Neuronal stem cell (in vitro differentiated cells): ENCODE measurements around the gene TFAP2B.

Experiments
- DNase-seq: peaks from one replicate; pipeline ENCODE4 v3.0.0-alpha.2; 2013; ENCODE audit warnings: low spot score
- H2AFZ ChIP-seq: one replicate; pipeline ENCODE4 v1.6.1; 2013; ENCODE audit warnings: mild to moderate bottlenecking, low read length, inconsistent platforms
- H2AK5ac ChIP-seq: 2 replicates; pipeline ENCODE4 v1.6.1; 2013; ENCODE audit warnings: low read depth, mild to moderate bottlenecking, inconsistent platforms, low read length, moderate library complexity, mixed read lengths
- H2BK120ac ChIP-seq: 2 replicates; pipeline ENCODE4 v1.6.1; 2013; ENCODE audit warnings: low read depth, mild to moderate bottlenecking, inconsistent platforms, low read length, moderate library complexity, mixed read lengths
- H2BK12ac ChIP-seq: one replicate; pipeline ENCODE4 v1.6.1; 2013; ENCODE audit warnings: low read length, inconsistent platforms
- H2BK15ac ChIP-seq: 2 replicates; pipeline ENCODE4 v1.6.1; 2013; ENCODE audit warnings: mild to moderate bottlenecking, low read length, inconsistent platforms, mixed read lengths
- H2BK5ac ChIP-seq: one replicate; pipeline ENCODE4 v1.6.1; 2013; ENCODE audit warnings: inconsistent platforms, mild to moderate bottlenecking, low read length, moderate library complexity
- H3K14ac ChIP-seq: one replicate; pipeline ENCODE4 v1.6.1; 2013; ENCODE audit warnings: low read length, inconsistent platforms
- H3K18ac ChIP-seq: 2 replicates; pipeline ENCODE4 v1.6.1; 2013; ENCODE audit warnings: low read length, inconsistent platforms
- H3K23ac ChIP-seq: 2 replicates; pipeline ENCODE4 v1.6.1; 2013; ENCODE audit warnings: low read depth, mild to moderate bottlenecking, mixed read lengths, low read length, inconsistent platforms; ENCODE audit not compliant: poor library complexity
- H3K27ac ChIP-seq: replicated peaks from 3 replicates; pipeline ENCODE4 v1.5.1; 2013; ENCODE audit warnings: low read length, inconsistent platforms
- H3K27me3 ChIP-seq, 3 experiments: 2 replicates each; pipeline ENCODE4 v1.6.1; 2013; ENCODE audit warnings: low read length in 3 of 3, mild to moderate bottlenecking in 2 of 3, inconsistent platforms in 1 of 3, low read depth in 1 of 3, mixed read lengths in 1 of 3, moderate library complexity in 1 of 3; ENCODE audit not compliant: control insufficient read depth in 3 of 3, insufficient read depth in 3 of 3
- H3K36me3 ChIP-seq, 2 donors: replicated peaks in 1 of 2; 2 replicates each; pipeline ENCODE4 v1.6.1; 2013; ENCODE audit warnings: low read length in 2 of 2; ENCODE audit not compliant: control insufficient read depth in 2 of 2, insufficient read depth in 2 of 2
- H3K4ac ChIP-seq: 2 replicates; pipeline ENCODE4 v1.6.1; 2013; ENCODE audit warnings: inconsistent platforms, mild to moderate bottlenecking, low read length, moderate library complexity
- H3K4me1 ChIP-seq, 2 donors: 1 replicate in 1 of 2; 2 replicates in 1 of 2; pipeline ENCODE4 v1.6.1; 2013; ENCODE audit warnings: low read length in 2 of 2, low read depth in 1 of 2; ENCODE audit not compliant: control insufficient read depth in 2 of 2, insufficient read depth in 1 of 2
- H3K4me2 ChIP-seq: one replicate; pipeline ENCODE4 v1.6.1; 2013; ENCODE audit warnings: mild to moderate bottlenecking, low read length, inconsistent platforms; ENCODE audit not compliant: insufficient read depth, poor library complexity, severe bottlenecking
- H3K4me3 ChIP-seq, 2 donors: 2 replicates each; pipeline ENCODE4 v1.5.1; 2013; ENCODE audit warnings: low read length in 2 of 2, mild to moderate bottlenecking in 2 of 2, inconsistent platforms in 1 of 2, moderate library complexity in 1 of 2
- H3K79me1 ChIP-seq: one replicate; pipeline ENCODE4 v1.6.1; 2013; ENCODE audit warnings: low read depth, mild to moderate bottlenecking, inconsistent platforms, low read length, moderate library complexity
- H3K9ac ChIP-seq: one replicate; pipeline ENCODE4 v1.6.1; 2013; ENCODE audit warnings: mild to moderate bottlenecking, low read depth, low read length, inconsistent platforms; ENCODE audit not compliant: poor library complexity
- H3K9me3 ChIP-seq, 2 donors: replicated peaks in 1 of 2; 2 replicates each; pipeline versions ENCODE3 to v1.6.1; 2013; ENCODE audit warnings: low read length in 2 of 2, mild to moderate bottlenecking in 2 of 2, inconsistent platforms in 1 of 2, low read depth in 1 of 2, mixed read lengths in 1 of 2, moderate library complexity in 1 of 2; ENCODE audit not compliant: control insufficient read depth in 2 of 2, insufficient read depth in 1 of 2
- H4K8ac ChIP-seq: one replicate; pipeline ENCODE4 v1.6.1; 2013; ENCODE audit warnings: low read depth, mild to moderate bottlenecking, inconsistent platforms, low read length, moderate library complexity
- H4K91ac ChIP-seq: one replicate; pipeline ENCODE4 v1.6.1; 2013; ENCODE audit warnings: low read length, low read depth, mild to moderate bottlenecking, inconsistent platforms; ENCODE audit not compliant: poor library complexity
- WGBS, 2 donors: extraction: QIAGEN DNeasy Blood & Tissue Kit; methylation state at CpG; one replicate each; pipeline ENCODE4 v1.1.7; 2013; ENCODE audit warnings: missing lambda C conversion rate in 2 of 2, mixed read lengths in 1 of 2; ENCODE audit not compliant: insufficient read length in 2 of 2, insufficient replicate concordance in 1 of 2; ENCODE audit errors: extremely low coverage in 2 of 2; 5-methylcytosine and 5-hydroxymethylcytosine counted together

TFAP2B gene

DNA sequence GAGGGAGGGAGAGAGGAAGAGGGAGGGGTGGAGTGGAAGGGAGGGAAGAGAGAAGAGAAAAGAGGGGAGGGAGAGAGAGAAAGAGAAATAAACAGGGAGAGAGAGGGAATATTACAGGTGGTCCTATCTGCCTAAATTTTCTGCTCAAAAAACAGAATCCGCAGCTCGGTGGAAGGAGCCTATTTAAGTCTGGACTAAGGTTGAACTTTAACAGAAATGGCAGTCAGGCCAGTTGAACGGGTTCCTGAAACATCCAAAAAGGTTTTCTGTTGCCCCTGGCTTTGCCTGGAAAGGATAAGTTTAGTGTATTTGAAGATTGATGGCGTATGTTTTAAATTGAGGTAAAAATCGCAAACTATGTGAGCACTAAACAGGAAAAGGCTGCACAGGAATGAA, 2.2 kb downstream of the TFAP2B start:
- Histone ChIP-seq H3K14ac (no peak overlapping the region), H3K27me3 (peaks cover 35 to 95% (median 83%) of the 10 kb centered on the region in 3 experiments), H3K9ac (no peak overlapping the region), H3K4ac (no peak overlapping the region), H3K23ac (no peak overlapping the region), H3K4me1 (peaks cover 2 to 11% of the 10 kb centered on the region in 2 donors), H4K8ac (no peak overlapping the region), H2AFZ (no peak overlapping the region), H2BK5ac (no peak overlapping the region), H2BK12ac (no peak overlapping the region), H3K4me3 (no peak overlapping the region), H3K79me1 (no peaks in the 10 kb centered on the region), H3K9me3 (peaks cover 0 to 3% of the 10 kb centered on the region in 2 donors), H4K91ac (no peak overlapping the region), H2AK5ac (no peak overlapping the region), H3K18ac (no peak overlapping the region), H2BK120ac (no peak overlapping the region), H3K36me3 (no peaks in the 10 kb centered on the region), H3K4me2 (no peak overlapping the region), H2BK15ac (no peak overlapping the region), H3K27ac (no peak overlapping the region)
- no CpG with 5 or more reads among the region's 5 CpGs for WGBS, 2 donors
- no peak for DNase-seq

DNA sequence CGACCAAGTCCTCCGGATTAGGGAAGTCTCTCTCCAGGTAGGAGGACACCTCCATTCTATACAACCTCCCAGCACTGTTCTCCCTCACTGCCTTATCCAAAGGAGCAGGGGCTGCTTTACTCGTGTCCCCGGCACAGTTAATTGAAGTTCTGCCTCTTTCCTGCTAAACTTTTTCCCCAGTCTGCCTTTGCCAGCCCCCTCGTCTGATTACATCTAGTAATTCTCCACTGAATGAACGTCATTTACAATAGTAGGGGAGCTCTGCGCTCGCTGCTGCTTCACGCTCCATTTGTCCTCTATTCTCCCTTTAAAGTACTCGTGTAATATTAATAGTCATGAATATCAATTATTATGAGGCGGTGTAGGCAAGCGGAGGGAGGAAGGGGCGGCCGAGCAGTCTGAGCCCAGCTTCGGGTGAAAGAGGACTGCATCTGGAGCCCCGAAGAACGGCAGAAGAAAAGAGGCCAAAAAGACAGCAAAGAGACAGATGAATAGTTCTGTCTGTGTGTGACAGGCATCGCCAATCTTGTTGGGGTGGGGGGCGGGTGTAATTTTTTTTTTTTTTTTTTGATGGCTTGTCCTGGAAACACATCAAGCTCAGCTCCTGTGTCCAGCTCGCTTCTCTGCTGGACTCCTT, 2.9 kb downstream of the TFAP2B start:
- no peak overlapping the region for H2BK5ac ChIP-seq
- H3K4ac ChIP-seq, result no peak overlapping the region
- no peak overlapping the region for H4K91ac ChIP-seq
- no peak overlapping the region for H3K9ac ChIP-seq
- DNase-seq, result no peak
- H3K27ac ChIP-seq, result no peak overlapping the region
- no peak overlapping the region for H3K4me3 ChIP-seq
- H3K23ac ChIP-seq, result no peak overlapping the region
- no peaks in the 10 kb centered on the region for H3K36me3 ChIP-seq
- H3K79me1 ChIP-seq, result no peaks in the 10 kb centered on the region
- H3K9me3 ChIP-seq, result peaks cover 0 to 3% of the 10 kb centered on the region in 2 donors
- no peak overlapping the region for H3K14ac ChIP-seq
- no peak overlapping the region for H2BK12ac ChIP-seq
- no peak overlapping the region for H2BK120ac ChIP-seq
- H3K4me1 ChIP-seq, result peaks cover 2 to 11% of the 10 kb centered on the region in 2 donors
- no peak overlapping the region for H2BK15ac ChIP-seq
- H2AFZ ChIP-seq, result no peak overlapping the region
- peaks cover 38 to 99% (median 90%) of the 10 kb centered on the region in 3 experiments for H3K27me3 ChIP-seq
- H2AK5ac ChIP-seq, result no peak overlapping the region
- H3K4me2 ChIP-seq, result peak overlapping the region; percentile 2
- no CpG with 5 or more reads among the region's 20 CpGs for WGBS, 2 donors
- no peak overlapping the region for H4K8ac ChIP-seq
- no peak overlapping the region for H3K18ac ChIP-seq

- H2BK15ac ChIP-seq, result no peak overlapping the region
These were observed 3.4 kb downstream of the TFAP2B start for GRCh38 chr6:50822078-50822476.

DNA sequence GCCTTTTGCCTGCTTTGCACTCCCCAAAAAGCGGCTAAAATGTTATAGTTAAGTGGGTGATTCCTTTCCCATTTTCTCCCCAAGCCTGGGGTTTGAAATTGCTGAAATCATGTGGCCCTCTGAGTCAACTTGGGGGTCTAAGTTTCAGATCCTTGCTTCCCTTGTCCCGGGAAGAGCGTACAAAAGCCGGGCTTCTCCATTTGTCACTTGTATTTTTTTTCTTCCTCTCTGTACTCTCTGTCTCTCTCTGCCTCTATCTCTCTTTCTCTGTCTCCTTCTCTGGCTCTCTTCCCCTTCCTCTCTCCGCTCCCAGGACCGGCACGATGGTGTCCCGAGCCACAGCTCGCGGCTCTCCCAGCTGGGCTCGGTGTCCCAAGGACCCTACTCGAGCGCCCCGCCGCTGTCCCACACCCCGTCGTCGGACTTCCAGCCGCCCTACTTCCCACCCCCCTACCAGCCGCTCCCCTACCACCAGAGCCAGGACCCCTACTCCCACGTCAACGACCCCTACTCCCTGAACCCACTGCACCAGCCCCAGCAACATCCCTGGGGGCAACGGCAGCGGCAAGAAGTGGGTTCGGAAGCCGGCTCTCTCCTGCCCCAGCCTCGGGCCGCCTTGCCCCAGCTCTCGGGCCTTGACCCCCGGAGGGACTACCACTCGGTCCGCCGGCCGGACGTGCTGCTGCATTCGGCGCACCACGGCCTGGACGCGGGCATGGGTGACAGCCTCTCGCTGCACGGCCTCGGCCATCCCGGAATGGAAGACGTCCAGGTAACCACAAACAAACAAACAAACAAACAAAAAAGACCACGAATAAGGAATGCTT, 4.6 kb downstream of the TFAP2B start:
- DNase-seq, result no peak
- no peak overlapping the region for H4K91ac ChIP-seq
- H3K4ac ChIP-seq, result no peak overlapping the region
- no peak overlapping the region for H3K14ac ChIP-seq
- no peak overlapping the region for H2BK5ac ChIP-seq
- H2BK120ac ChIP-seq, result no peak overlapping the region
- no peak overlapping the region for H2BK15ac ChIP-seq
- no peak overlapping the region for H3K4me2 ChIP-seq
- peaks cover 0 to 3% of the 10 kb centered on the region in 2 donors for H3K9me3 ChIP-seq
- no CpG with 5 or more reads among the region's 46 CpGs for WGBS, 2 donors
- H2BK12ac ChIP-seq, result no peak overlapping the region
- H3K36me3 ChIP-seq, result no peaks in the 10 kb centered on the region
- H3K9ac ChIP-seq, result no peak overlapping the region
- H4K8ac ChIP-seq, result no peak overlapping the region
- no peaks in the 10 kb centered on the region for H3K79me1 ChIP-seq
- H3K4me1 ChIP-seq, result peaks cover 2 to 11% of the 10 kb centered on the region in 2 donors
- no peak overlapping the region for H2AFZ ChIP-seq
- H2AK5ac ChIP-seq, result no peak overlapping the region
- H3K18ac ChIP-seq, result peak overlapping the region; percentile 91
- H3K27ac ChIP-seq, result no peak overlapping the region
- H3K27me3 ChIP-seq, result peaks cover 36 to 97% (median 94%) of the 10 kb centered on the region in 3 experiments
- H3K4me3 ChIP-seq, result no peak overlapping the region
- peak overlapping the region; percentile 2 for H3K23ac ChIP-seq

More at GRCh38 chr6:50822078-50822476, 3.4 kb downstream of the TFAP2B start:
- Histone ChIP-seq H4K91ac (no peak overlapping the region), H3K27me3 (peaks cover 38 to 99% (median 95%) of the 10 kb centered on the region in 3 experiments), H3K4ac (no peak overlapping the region), H3K9ac (no peak overlapping the region), H3K14ac (no peak overlapping the region), H3K18ac (no peak overlapping the region), H3K4me2 (no peak overlapping the region), H3K23ac (no peak overlapping the region), H3K4me3 (no peak overlapping the region), H3K79me1 (no peaks in the 10 kb centered on the region), H2AFZ (no peak overlapping the region), H2AK5ac (no peak overlapping the region), H2BK5ac (no peak overlapping the region), H3K4me1 (peaks cover 2 to 11% of the 10 kb centered on the region in 2 donors), H2BK12ac (no peak overlapping the region), H3K27ac (no peak overlapping the region), H3K36me3 (no peaks in the 10 kb centered on the region), H2BK120ac (no peak overlapping the region), H4K8ac (no peak overlapping the region), H3K9me3 (peaks cover 0 to 3% of the 10 kb centered on the region in 2 donors)
- WGBS, 2 donors, result no CpG with 5 or more reads among the region's 6 CpGs
- no peak for DNase-seq
